Neuronal stem cell (in vitro differentiated cells): ENCODE measurements around the gene PRKN.

Experiments
- DNase-seq: peaks from one replicate; pipeline ENCODE4 v3.0.0-alpha.2; 2013; ENCODE audit warnings: low spot score
- H2AFZ ChIP-seq: one replicate; pipeline ENCODE4 v1.6.1; 2013; ENCODE audit warnings: mild to moderate bottlenecking, low read length, inconsistent platforms
- H2AK5ac ChIP-seq: 2 replicates; pipeline ENCODE4 v1.6.1; 2013; ENCODE audit warnings: low read depth, mild to moderate bottlenecking, inconsistent platforms, low read length, moderate library complexity, mixed read lengths
- H2BK120ac ChIP-seq: 2 replicates; pipeline ENCODE4 v1.6.1; 2013; ENCODE audit warnings: low read depth, mild to moderate bottlenecking, inconsistent platforms, low read length, moderate library complexity, mixed read lengths
- H2BK12ac ChIP-seq: one replicate; pipeline ENCODE4 v1.6.1; 2013; ENCODE audit warnings: low read length, inconsistent platforms
- H2BK15ac ChIP-seq: 2 replicates; pipeline ENCODE4 v1.6.1; 2013; ENCODE audit warnings: mild to moderate bottlenecking, low read length, inconsistent platforms, mixed read lengths
- H2BK5ac ChIP-seq: one replicate; pipeline ENCODE4 v1.6.1; 2013; ENCODE audit warnings: inconsistent platforms, mild to moderate bottlenecking, low read length, moderate library complexity
- H3K14ac ChIP-seq: one replicate; pipeline ENCODE4 v1.6.1; 2013; ENCODE audit warnings: low read length, inconsistent platforms
- H3K18ac ChIP-seq: 2 replicates; pipeline ENCODE4 v1.6.1; 2013; ENCODE audit warnings: low read length, inconsistent platforms
- H3K23ac ChIP-seq: 2 replicates; pipeline ENCODE4 v1.6.1; 2013; ENCODE audit warnings: low read depth, mild to moderate bottlenecking, mixed read lengths, low read length, inconsistent platforms; ENCODE audit not compliant: poor library complexity
- H3K27ac ChIP-seq: replicated peaks from 3 replicates; pipeline ENCODE4 v1.5.1; 2013; ENCODE audit warnings: low read length, inconsistent platforms
- H3K27me3 ChIP-seq, 3 experiments: 2 replicates each; pipeline ENCODE4 v1.6.1; 2013; ENCODE audit warnings: low read length in 3 of 3, mild to moderate bottlenecking in 2 of 3, inconsistent platforms in 1 of 3, low read depth in 1 of 3, mixed read lengths in 1 of 3, moderate library complexity in 1 of 3; ENCODE audit not compliant: control insufficient read depth in 3 of 3, insufficient read depth in 3 of 3
- H3K36me3 ChIP-seq, 2 donors: replicated peaks in 1 of 2; 2 replicates each; pipeline ENCODE4 v1.6.1; 2013; ENCODE audit warnings: low read length in 2 of 2; ENCODE audit not compliant: control insufficient read depth in 2 of 2, insufficient read depth in 2 of 2
- H3K4ac ChIP-seq: 2 replicates; pipeline ENCODE4 v1.6.1; 2013; ENCODE audit warnings: inconsistent platforms, mild to moderate bottlenecking, low read length, moderate library complexity
- H3K4me1 ChIP-seq, 2 donors: 1 replicate in 1 of 2; 2 replicates in 1 of 2; pipeline ENCODE4 v1.6.1; 2013; ENCODE audit warnings: low read length in 2 of 2, low read depth in 1 of 2; ENCODE audit not compliant: control insufficient read depth in 2 of 2, insufficient read depth in 1 of 2
- H3K4me2 ChIP-seq: one replicate; pipeline ENCODE4 v1.6.1; 2013; ENCODE audit warnings: mild to moderate bottlenecking, low read length, inconsistent platforms; ENCODE audit not compliant: insufficient read depth, poor library complexity, severe bottlenecking
- H3K4me3 ChIP-seq, 2 donors: 2 replicates each; pipeline ENCODE4 v1.5.1; 2013; ENCODE audit warnings: low read length in 2 of 2, mild to moderate bottlenecking in 2 of 2, inconsistent platforms in 1 of 2, moderate library complexity in 1 of 2
- H3K79me1 ChIP-seq: one replicate; pipeline ENCODE4 v1.6.1; 2013; ENCODE audit warnings: low read depth, mild to moderate bottlenecking, inconsistent platforms, low read length, moderate library complexity
- H3K9ac ChIP-seq: one replicate; pipeline ENCODE4 v1.6.1; 2013; ENCODE audit warnings: mild to moderate bottlenecking, low read depth, low read length, inconsistent platforms; ENCODE audit not compliant: poor library complexity
- H3K9me3 ChIP-seq, 2 donors: replicated peaks in 1 of 2; 2 replicates each; pipeline versions ENCODE3 to v1.6.1; 2013; ENCODE audit warnings: low read length in 2 of 2, mild to moderate bottlenecking in 2 of 2, inconsistent platforms in 1 of 2, low read depth in 1 of 2, mixed read lengths in 1 of 2, moderate library complexity in 1 of 2; ENCODE audit not compliant: control insufficient read depth in 2 of 2, insufficient read depth in 1 of 2
- H4K8ac ChIP-seq: one replicate; pipeline ENCODE4 v1.6.1; 2013; ENCODE audit warnings: low read depth, mild to moderate bottlenecking, inconsistent platforms, low read length, moderate library complexity
- H4K91ac ChIP-seq: one replicate; pipeline ENCODE4 v1.6.1; 2013; ENCODE audit warnings: low read length, low read depth, mild to moderate bottlenecking, inconsistent platforms; ENCODE audit not compliant: poor library complexity
- WGBS, 2 donors: extraction: QIAGEN DNeasy Blood & Tissue Kit; methylation state at CpG; one replicate each; pipeline ENCODE4 v1.1.7; 2013; ENCODE audit warnings: missing lambda C conversion rate in 2 of 2, mixed read lengths in 1 of 2; ENCODE audit not compliant: insufficient read length in 2 of 2, insufficient replicate concordance in 1 of 2; ENCODE audit errors: extremely low coverage in 2 of 2; 5-methylcytosine and 5-hydroxymethylcytosine counted together

Gene PRKN

GRCh38 chr6:161379834-161380582 lies 1347.6 kb downstream of the PRKN start:
- no peak overlapping the region for H4K8ac ChIP-seq
- H3K27me3 ChIP-seq: no peaks in the 10 kb centered on the region
- no peaks in the 10 kb centered on the region for H3K36me3 ChIP-seq
- H3K14ac ChIP-seq: no peak overlapping the region
- H3K79me1 ChIP-seq: no peaks in the 10 kb centered on the region
- no peak overlapping the region for H3K27ac ChIP-seq
- H4K91ac ChIP-seq: no peak overlapping the region
- WGBS, 2 donors: no CpG with 5 or more reads among the region's 8 CpGs
- H2BK15ac ChIP-seq: no peak overlapping the region
- H3K4me1 ChIP-seq: peaks cover 0 to 10% of the 10 kb centered on the region in 2 donors
- no peak overlapping the region for H3K18ac ChIP-seq
- no peak overlapping the region for H2BK12ac ChIP-seq
- no peak overlapping the region for H3K4me3 ChIP-seq
- no peak for DNase-seq
- no peak overlapping the region for H2AFZ ChIP-seq
- no peak overlapping the region for H3K4ac ChIP-seq
- no peak overlapping the region for H2BK5ac ChIP-seq
- no peak overlapping the region for H3K9ac ChIP-seq
- H2AK5ac ChIP-seq: no peak overlapping the region
- no peak overlapping the region for H3K23ac ChIP-seq
- no peak overlapping the region for H2BK120ac ChIP-seq
- no peak overlapping the region for H3K4me2 ChIP-seq
- no peaks in the 10 kb centered on the region for H3K9me3 ChIP-seq

GRCh38 chr6:161378115-161378514 lies 1349.5 kb downstream of the PRKN start:
- Histone ChIP-seq H2BK15ac (no peak overlapping the region), H3K4me3 (no peak overlapping the region), H2AFZ (no peak overlapping the region), H3K18ac (no peak overlapping the region), H2BK12ac (no peak overlapping the region), H4K91ac (no peak overlapping the region), H2BK120ac (no peak overlapping the region), H3K27me3 (peaks cover 0 to 4% (median 0%) of the 10 kb centered on the region in 3 experiments), H3K36me3 (peaks cover 0 to 3% of the 10 kb centered on the region in 2 donors), H3K4me2 (no peak overlapping the region), H3K23ac (no peak overlapping the region), H3K79me1 (no peaks in the 10 kb centered on the region), H3K4me1 (peaks cover 0 to 12% of the 10 kb centered on the region in 2 donors), H2BK5ac (no peak overlapping the region), H3K4ac (no peak overlapping the region), H2AK5ac (peak overlapping the region; percentile 58), H3K9ac (no peak overlapping the region), H3K9me3 (no peaks in the 10 kb centered on the region), H3K14ac (no peak overlapping the region), H4K8ac (no peak overlapping the region), H3K27ac (no peak overlapping the region)
- no CpG with 5 or more reads among the region's 12 CpGs for WGBS, 2 donors
- no peak for DNase-seq

- Histone ChIP-seq H3K36me3 (peaks cover 0 to 3% of the 10 kb centered on the region in 2 donors), H3K79me1 (no peaks in the 10 kb centered on the region), H2BK15ac (peak overlapping the region; percentile 32), H3K27ac (no peak overlapping the region), H3K4me1 (peaks cover 0 to 12% of the 10 kb centered on the region in 2 donors), H3K23ac (no peak overlapping the region), H4K8ac (no peak overlapping the region), H2BK12ac (no peak overlapping the region), H2BK120ac (no peak overlapping the region), H2BK5ac (no peak overlapping the region), H4K91ac (no peak overlapping the region), H3K4me3 (no peak overlapping the region), H2AFZ (no peak overlapping the region), H3K9ac (no peak overlapping the region), H3K9me3 (no peaks in the 10 kb centered on the region), H3K18ac (peak overlapping the region; percentile 54), H3K4ac (no peak overlapping the region), H3K14ac (peak overlapping the region; percentile 27), H2AK5ac (no peak overlapping the region), H3K27me3 (peaks cover 0 to 4% (median 0%) of the 10 kb centered on the region in 3 experiments), H3K4me2 (no peak overlapping the region)
- no CpG with 5 or more reads among the region's 13 CpGs for WGBS, 2 donors
- no peak for DNase-seq
Measured at GRCh38 chr6:161377116-161377515, 1350.5 kb downstream of the PRKN start.

GRCh38 chr6:161376367-161376766 lies 1351.2 kb downstream of the PRKN start:
- no peak overlapping the region for H4K91ac ChIP-seq
- no peak overlapping the region for H3K14ac ChIP-seq
- no peak overlapping the region for H2BK120ac ChIP-seq
- H3K4me2 ChIP-seq: no peak overlapping the region
- no peaks in the 10 kb centered on the region for H3K9me3 ChIP-seq
- DNase-seq: no peak
- H3K18ac ChIP-seq: peak overlapping the region; percentile 70
- H3K4me1 ChIP-seq: peaks cover 0 to 12% of the 10 kb centered on the region in 2 donors
- H3K4ac ChIP-seq: no peak overlapping the region
- peak overlapping the region; percentile 86 for H2AK5ac ChIP-seq
- peak overlapping the region; percentile 16 for H3K23ac ChIP-seq
- H3K9ac ChIP-seq: no peak overlapping the region
- H2BK12ac ChIP-seq: peak overlapping the region; percentile 80
- H3K36me3 ChIP-seq: peaks cover 0 to 3% of the 10 kb centered on the region in 2 donors
- no peak overlapping the region for H2AFZ ChIP-seq
- peaks cover 0 to 4% (median 0%) of the 10 kb centered on the region in 3 experiments for H3K27me3 ChIP-seq
- peak overlapping the region; percentile 32 for H2BK15ac ChIP-seq
- H3K4me3 ChIP-seq: no peak overlapping the region
- H3K79me1 ChIP-seq: no peaks in the 10 kb centered on the region
- H4K8ac ChIP-seq: no peak overlapping the region
- WGBS, 2 donors: no CpG with 5 or more reads among the region's 11 CpGs
- H3K27ac ChIP-seq: no peak overlapping the region
- peak overlapping the region; percentile 33 for H2BK5ac ChIP-seq
